AG10803 (cell line): ENCODE measurements around the gene NCK1.

Experiments used
- DNase-seq: peaks from one replicate; pipeline ENCODE4 v3.0.0; 2010; ENCODE audit warnings: low read depth
- H3K4me3 ChIP-seq: 2 replicates; pipeline ENCODE4 v1.5.1; 2011; ENCODE audit warnings: mild to moderate bottlenecking, low read length, control low read depth
- TF ChIP-seq, protein P1 (sequence below): conservative IDR thresholded peaks from 2 replicates; pipeline ENCODE4 v1.5.1; 2011; ENCODE audit warnings: mild to moderate bottlenecking, low read length, control low read depth, inconsistent platforms

The NCK1 gene

DNA sequence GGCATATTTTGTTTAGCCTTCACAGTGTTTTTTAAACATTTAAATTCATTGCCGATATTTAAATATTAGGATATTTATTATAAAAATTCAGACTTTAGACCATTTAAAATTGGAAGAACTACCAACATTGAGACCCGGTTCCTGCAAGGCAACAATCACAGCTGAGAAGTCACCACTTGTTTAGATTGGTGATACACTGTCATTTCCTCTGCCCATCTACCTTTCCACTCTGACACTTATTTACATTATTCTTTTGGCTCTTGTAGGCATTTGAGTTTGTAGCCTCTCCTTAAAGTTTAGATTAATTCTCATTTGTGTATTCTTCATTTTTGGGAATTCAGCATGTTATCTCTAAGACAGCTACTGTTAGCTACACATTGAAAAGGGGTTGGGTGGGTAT, 85.5 kb downstream of the NCK1 start:
- TF ChIP-seq, protein P1, sequence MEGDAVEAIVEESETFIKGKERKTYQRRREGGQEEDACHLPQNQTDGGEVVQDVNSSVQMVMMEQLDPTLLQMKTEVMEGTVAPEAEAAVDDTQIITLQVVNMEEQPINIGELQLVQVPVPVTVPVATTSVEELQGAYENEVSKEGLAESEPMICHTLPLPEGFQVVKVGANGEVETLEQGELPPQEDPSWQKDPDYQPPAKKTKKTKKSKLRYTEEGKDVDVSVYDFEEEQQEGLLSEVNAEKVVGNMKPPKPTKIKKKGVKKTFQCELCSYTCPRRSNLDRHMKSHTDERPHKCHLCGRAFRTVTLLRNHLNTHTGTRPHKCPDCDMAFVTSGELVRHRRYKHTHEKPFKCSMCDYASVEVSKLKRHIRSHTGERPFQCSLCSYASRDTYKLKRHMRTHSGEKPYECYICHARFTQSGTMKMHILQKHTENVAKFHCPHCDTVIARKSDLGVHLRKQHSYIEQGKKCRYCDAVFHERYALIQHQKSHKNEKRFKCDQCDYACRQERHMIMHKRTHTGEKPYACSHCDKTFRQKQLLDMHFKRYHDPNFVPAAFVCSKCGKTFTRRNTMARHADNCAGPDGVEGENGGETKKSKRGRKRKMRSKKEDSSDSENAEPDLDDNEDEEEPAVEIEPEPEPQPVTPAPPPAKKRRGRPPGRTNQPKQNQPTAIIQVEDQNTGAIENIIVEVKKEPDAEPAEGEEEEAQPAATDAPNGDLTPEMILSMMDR: no peak
- no peak for DNase-seq
- H3K4me3 ChIP-seq: no peak overlapping the region

DNA sequence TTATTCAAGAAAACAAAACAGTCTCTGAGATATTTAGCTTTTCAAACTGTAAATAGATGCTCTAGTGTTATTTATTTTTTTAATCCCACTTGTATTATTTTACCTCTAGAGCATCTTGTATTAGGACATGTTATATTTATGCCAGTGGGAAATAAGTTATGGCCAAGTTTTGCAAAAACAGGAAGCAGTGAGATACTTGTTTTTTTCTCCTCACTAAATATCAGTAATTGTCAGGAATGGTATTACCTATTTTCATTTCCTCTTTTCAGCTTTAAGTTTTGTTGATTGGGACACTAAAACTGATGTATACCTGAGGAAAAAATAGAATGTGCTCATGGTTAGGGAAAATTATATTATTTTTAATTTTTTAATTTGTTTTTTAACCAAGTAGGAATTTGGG, 87.1 kb downstream of the NCK1 start:
- H3K4me3 ChIP-seq: no peak overlapping the region
- TF ChIP-seq, protein P1: no peak
- no peak for DNase-seq

DNA sequence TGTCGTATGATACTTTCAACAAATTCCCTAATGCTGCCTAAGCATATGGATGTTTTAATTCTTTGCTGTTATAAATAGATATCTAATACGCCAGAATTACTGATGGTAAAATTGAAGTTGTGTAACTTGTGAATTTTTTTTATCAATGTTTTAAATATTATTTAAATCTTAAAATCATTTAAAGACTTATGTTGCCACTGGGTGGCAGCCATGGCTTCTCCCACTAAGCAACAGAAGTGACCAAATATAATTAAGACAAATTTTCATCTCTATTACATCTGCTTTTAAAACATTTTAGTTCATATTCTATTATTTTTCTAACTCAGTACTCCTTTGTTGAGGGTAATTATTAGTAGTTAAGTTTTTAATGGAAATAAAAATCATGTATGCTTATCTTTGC, 87.7 kb downstream of the NCK1 start:
- peak; percentile 39 for DNase-seq
- H3K4me3 ChIP-seq: no peak overlapping the region
- TF ChIP-seq, protein P1: peak; percentile 43

GRCh38 chr3:136950623-136951022, 88.6 kb downstream of the NCK1 start:
- H3K4me3 ChIP-seq: no peak overlapping the region
- TF ChIP-seq, protein P1: no peak
- DNase-seq: no peak

- peak; percentile 54 for DNase-seq
- no peak overlapping the region for H3K4me3 ChIP-seq
- TF ChIP-seq, protein P1: no peak
These were observed 90.3 kb downstream of the NCK1 start for GRCh38 chr3:136952292-136952691.

DNA sequence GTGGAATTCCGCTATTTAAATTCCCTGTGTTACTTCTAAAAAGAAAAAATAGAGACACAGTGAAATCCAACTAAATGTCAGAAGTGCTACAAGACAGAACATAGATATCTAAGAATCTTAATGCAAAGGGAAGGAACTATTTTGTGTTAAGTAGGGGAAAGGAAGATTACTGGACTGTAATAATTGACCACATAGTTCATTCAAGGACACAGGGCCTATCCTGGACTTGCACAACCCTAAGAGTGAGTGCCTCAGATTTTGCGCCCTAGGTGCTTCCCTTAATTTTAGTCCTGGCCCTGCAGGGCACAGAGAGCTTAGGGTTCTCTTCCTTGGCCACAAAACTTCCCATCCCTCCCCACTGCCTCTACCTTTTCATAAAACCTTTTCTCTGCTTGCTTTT, 92.2 kb downstream of the NCK1 start:
- H3K4me3 ChIP-seq: no peak overlapping the region
- TF ChIP-seq, protein P1: no peak
- DNase-seq: peak; percentile 36

DNA sequence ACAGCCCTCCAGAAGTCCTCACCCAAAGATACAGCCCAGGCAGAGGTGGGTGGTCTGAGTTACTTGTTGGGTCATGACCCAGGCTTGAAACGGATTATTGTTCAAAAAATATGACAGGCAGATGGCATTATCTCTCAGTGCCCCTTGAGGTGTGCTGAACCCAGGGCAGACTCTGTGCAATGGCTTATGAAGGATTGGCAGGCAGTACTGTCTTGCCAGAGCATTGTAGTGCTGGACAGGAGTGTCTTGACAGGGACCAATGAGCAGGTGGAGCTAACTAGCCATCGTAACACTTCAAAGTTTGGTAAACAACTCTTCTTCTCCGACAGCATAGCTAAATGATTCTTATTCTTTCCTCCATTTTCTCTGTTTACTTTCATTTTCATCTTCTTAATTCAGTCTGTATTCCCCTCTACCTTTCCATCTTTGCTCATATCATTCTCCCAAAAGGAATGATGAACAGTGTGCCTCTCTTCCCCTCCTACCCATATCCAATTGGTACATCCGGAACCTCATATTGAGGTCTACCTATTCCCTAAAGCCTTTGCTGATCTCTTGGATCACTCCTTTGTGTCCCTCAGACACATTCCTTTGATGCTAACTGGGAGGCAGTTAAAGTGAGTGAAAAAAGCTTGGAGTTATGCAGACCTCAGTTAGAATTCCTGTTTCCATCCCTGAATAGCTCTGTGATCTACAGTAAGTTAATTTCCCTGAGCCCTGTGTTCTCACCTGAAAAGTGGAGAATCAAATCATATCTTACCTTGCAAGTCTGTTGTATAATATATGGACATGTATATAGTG, 93.2 kb downstream of the NCK1 start:
- peak; percentile 29 for DNase-seq

More for the DNA sequence above, 93.2 kb downstream of the NCK1 start:
- TF ChIP-seq, protein P1: no peak
- no peak overlapping the region for H3K4me3 ChIP-seq
